HepG2 (cell line): ENCODE results near the gene BSN. TPM values are rescaled to one million over a fixed set of nuclear protein-coding genes. Genes with fewer than 3 reads are reported as not detected.

Experiments
- ATAC-seq: fragments of 200-7000 bp; cut with Tn5 transposase; 3 replicates; pipeline ENCODE4 v1.9.1; 2020; ENCODE audit warnings: mild to moderate bottlenecking, moderate library complexity
- BruUV-seq: library from RNA; stranded (reverse); fragments of 400-500 nt; replicated peaks from 2 replicates; lab custom pipeline; 2021; lab: Mats Ljungman, UMichigan
- CTCF ChIA-PET: fragments of 300-600 bp; formaldehyde crosslinking; extraction: SDS; loops from one replicate; lab custom pipeline; 2021; ENCODE audit warnings: low total read pairs, inconsistent platforms, low intra/inter-chr PET ratio; lab: Yijun Ruan, JAX
- POLR2A ChIA-PET: fragments of 350-600 bp; sonication (Branson Sonifier 250); formaldehyde crosslinking; loops from one replicate; lab custom pipeline; 2020; ENCODE audit warnings: antibody characterized with exemption, inconsistent platforms; lab: Yijun Ruan, JAX
- DNase-seq: peaks from one replicate; pipeline ENCODE4 v3.0.0-alpha.2; 2015; ENCODE audit warnings: low spot score
- FAIRE-seq: peaks from 3 replicates; lab custom pipeline; 2011; peaks lifted over from hg19 to GRCh38; lab: Jason Lieb, UNC
- H2AFZ ChIP-seq: one replicate; pipeline ENCODE4 v1.6.1; 2011; ENCODE audit warnings: low read length, inconsistent platforms
- H3K27ac ChIP-seq: fragments of 300-600 bp; 3 replicates; pipeline ENCODE4 v1.8.0; 2011; ENCODE audit warnings: mixed run types, mild to moderate bottlenecking, mixed read lengths, low read length, inconsistent platforms; ENCODE audit not compliant: insufficient read depth; ENCODE audit errors: extremely low read length
- H3K27me3 ChIP-seq, 2 experiments: fragments of 200-600 bp in 1 of 2; 2 replicates in 1 of 2; 3 replicates in 1 of 2; pipeline versions ENCODE4 v1.6.0 to v1.8.0; 2011; ENCODE audit warnings: low read length in 2 of 2, mild to moderate bottlenecking in 2 of 2, moderate library complexity in 2 of 2, inconsistent platforms in 1 of 2; ENCODE audit not compliant: insufficient read depth in 2 of 2, control insufficient read depth in 1 of 2
- H3K36me3 ChIP-seq, 2 experiments: fragments of 200-600 bp in 1 of 2; replicated peaks in 1 of 2; 2 replicates in 1 of 2; 3 replicates in 1 of 2; pipeline versions ENCODE4 v1.5.1 to v1.8.0; 2011; ENCODE audit warnings: low read length in 2 of 2, inconsistent platforms in 1 of 2; ENCODE audit not compliant: insufficient read depth in 2 of 2, control insufficient read depth in 1 of 2
- H3K4me1 ChIP-seq: 2 replicates; pipeline ENCODE4 v1.5.1; 2012; ENCODE audit warnings: low read length, inconsistent platforms; ENCODE audit not compliant: insufficient read depth
- H3K4me2 ChIP-seq: 2 replicates; pipeline ENCODE4 v1.6.0; 2011; ENCODE audit warnings: low read depth, low read length, inconsistent platforms
- H3K4me3 ChIP-seq, 3 experiments: fragments of 200-600 bp in 1 of 3; sonication (generic), shearing (Covaris generic) in 1 of 3; replicated peaks in 1 of 3; 2 replicates each; pipeline ENCODE4 v1.5.1; 2011 to 2016; ENCODE audit warnings: low read length in 3 of 3, inconsistent platforms in 2 of 3, low read depth in 2 of 3, mild to moderate bottlenecking in 2 of 3, control low read depth in 1 of 3, mixed read lengths in 1 of 3; ENCODE audit not compliant: insufficient read depth in 1 of 3
- H3K79me2 ChIP-seq: one replicate; pipeline ENCODE4 v1.6.1; 2011; ENCODE audit warnings: low read length, inconsistent platforms; ENCODE audit not compliant: insufficient read depth
- H3K9ac ChIP-seq: 2 replicates; pipeline ENCODE4 v1.6.0; 2011; ENCODE audit warnings: mild to moderate bottlenecking, low read depth, low read length, inconsistent platforms; ENCODE audit not compliant: insufficient read depth
- H3K9me3 ChIP-seq: 2 replicates; pipeline ENCODE4 v1.5.1; 2012; ENCODE audit warnings: mild to moderate bottlenecking, low read length
- H4K20me1 ChIP-seq: 2 replicates; pipeline ENCODE4 v1.6.0; 2011; ENCODE audit warnings: inconsistent platforms, mild to moderate bottlenecking, low read length, moderate library complexity; ENCODE audit not compliant: insufficient read depth
- AKNA ChIP-seq: sonication (generic); formaldehyde crosslinking; IDR thresholded peaks from 2 replicates; pipeline ENCODE4 v1.4.0; 2020; ENCODE audit warnings: missing genetic modification reagents, borderline replicate concordance
- BCL6 ChIP-seq: IDR thresholded peaks from 2 replicates; pipeline ENCODE4 v1.6.1; 2016; ENCODE audit warnings: missing genetic modification reagents, missing compliant biosample characterization
- ZNF276 ChIP-seq: sonication (generic); formaldehyde crosslinking; IDR thresholded peaks from 2 replicates; pipeline ENCODE4 v1.4.0; 2020; ENCODE audit warnings: mild to moderate bottlenecking, low read depth, missing genetic modification reagents
- ZNF780A ChIP-seq: sonication (generic); formaldehyde crosslinking; IDR thresholded peaks from 2 replicates; pipeline ENCODE4 v1.8.0; 2022; ENCODE audit warnings: mild to moderate bottlenecking, missing genetic modification reagents, moderate library complexity
- WGBS: methylation state at CpG from one replicate; pipeline ENCODE4 v1.1.6; 2017; ENCODE audit warnings: low lambda C conversion rate; 5-methylcytosine and 5-hydroxymethylcytosine counted together
- in situ Hi-C: cut with HindIII; loops from 2 replicates; pipeline ENCODE4 v1.10.0; 2017; ENCODE audit warnings: low pct_unique_long_range_greater_than_20kb; ENCODE audit not compliant: extremely low pct_ligation_motif_present
- intact Hi-C: fragments of 100-400 bp; cut with micrococcal nuclease; formaldehyde crosslinking; loops from one replicate; pipeline ENCODE4 v1.10.0; 2022; ENCODE audit not compliant: unreplicated experiment
- polyA plus RNA-seq, 8 experiments: library from polyadenylated mRNA; depleted of rRNA in 3 of 8; stranded (reverse) in 7 of 8; unstranded in 1 of 8; fragments of >200 nt; fragmentation: Illumina TruSeq in 4 of 8; extraction: Trizol in 4 of 8; gene quantifications; 2 replicates each; pipeline versions ENCODE4 v1.2.1 to v1.2.3, GENCODE V29; 2011 to 2016; ENCODE audit warnings: low read depth in 4 of 8, missing spikeins in 1 of 8, mixed read lengths in 1 of 8; ENCODE audit not compliant: insufficient read depth in 1 of 8
- total RNA-seq, 5 experiments: library from RNA; depleted of rRNA; stranded (reverse); fragments of >200 nt; fragmentation: Illumina TruSeq; extraction: Trizol; gene quantifications; 2 replicates each; pipeline ENCODE4 v1.2.3, GENCODE V29; 2016; ENCODE audit warnings: low read depth in 1 of 5
- TF ChIP-seq, protein P1 (sequence below): sonication (generic); formaldehyde crosslinking; IDR thresholded peaks from 2 replicates; pipeline ENCODE4 v1.4.0; 2020; ENCODE audit warnings: missing genetic modification reagents, borderline replicate concordance

BSN gene
- total and polyA plus RNA-seq, 2 of the 13 experiments (the other 11 are each of a cell fraction or from before 2014, with no cell fraction given): 0.42 to 0.86 TPM

- no peak overlapping the region for H3K4me3 ChIP-seq
- H3K79me2 ChIP-seq: no peaks in the 10 kb centered on the region
- CTCF ChIA-PET: no interaction called here
Measured at GRCh38 chr3:49601358-49602048, 47.2 kb downstream of the BSN start.

More at GRCh38 chr3:49601358-49602048, 47.2 kb downstream of the BSN start:
- intact Hi-C loops (no loop called here), in situ Hi-C loops (no loop called here)
- no peak for ATAC-seq
- WGBS: 76% methylated on average over 4 of the region's 5 CpGs
- Histone ChIP-seq H3K27me3 (no peaks in the 10 kb centered on the region), H3K36me3 (no peaks in the 10 kb centered on the region), H3K9me3 (no peaks in the 10 kb centered on the region), H4K20me1 (no peaks in the 10 kb centered on the region), H3K4me1 (no peaks in the 10 kb centered on the region), H3K4me2 (no peak overlapping the region), H3K27ac (no peak overlapping the region), H3K9ac (no peak overlapping the region), H2AFZ (no peak overlapping the region)
- no peak for TF ChIP-seq ZNF780A (CRISPR knock-in tag)
- no peak for TF ChIP-seq BCL6 (CRISPR knock-in tag)
- TF ChIP-seq, protein P1, sequence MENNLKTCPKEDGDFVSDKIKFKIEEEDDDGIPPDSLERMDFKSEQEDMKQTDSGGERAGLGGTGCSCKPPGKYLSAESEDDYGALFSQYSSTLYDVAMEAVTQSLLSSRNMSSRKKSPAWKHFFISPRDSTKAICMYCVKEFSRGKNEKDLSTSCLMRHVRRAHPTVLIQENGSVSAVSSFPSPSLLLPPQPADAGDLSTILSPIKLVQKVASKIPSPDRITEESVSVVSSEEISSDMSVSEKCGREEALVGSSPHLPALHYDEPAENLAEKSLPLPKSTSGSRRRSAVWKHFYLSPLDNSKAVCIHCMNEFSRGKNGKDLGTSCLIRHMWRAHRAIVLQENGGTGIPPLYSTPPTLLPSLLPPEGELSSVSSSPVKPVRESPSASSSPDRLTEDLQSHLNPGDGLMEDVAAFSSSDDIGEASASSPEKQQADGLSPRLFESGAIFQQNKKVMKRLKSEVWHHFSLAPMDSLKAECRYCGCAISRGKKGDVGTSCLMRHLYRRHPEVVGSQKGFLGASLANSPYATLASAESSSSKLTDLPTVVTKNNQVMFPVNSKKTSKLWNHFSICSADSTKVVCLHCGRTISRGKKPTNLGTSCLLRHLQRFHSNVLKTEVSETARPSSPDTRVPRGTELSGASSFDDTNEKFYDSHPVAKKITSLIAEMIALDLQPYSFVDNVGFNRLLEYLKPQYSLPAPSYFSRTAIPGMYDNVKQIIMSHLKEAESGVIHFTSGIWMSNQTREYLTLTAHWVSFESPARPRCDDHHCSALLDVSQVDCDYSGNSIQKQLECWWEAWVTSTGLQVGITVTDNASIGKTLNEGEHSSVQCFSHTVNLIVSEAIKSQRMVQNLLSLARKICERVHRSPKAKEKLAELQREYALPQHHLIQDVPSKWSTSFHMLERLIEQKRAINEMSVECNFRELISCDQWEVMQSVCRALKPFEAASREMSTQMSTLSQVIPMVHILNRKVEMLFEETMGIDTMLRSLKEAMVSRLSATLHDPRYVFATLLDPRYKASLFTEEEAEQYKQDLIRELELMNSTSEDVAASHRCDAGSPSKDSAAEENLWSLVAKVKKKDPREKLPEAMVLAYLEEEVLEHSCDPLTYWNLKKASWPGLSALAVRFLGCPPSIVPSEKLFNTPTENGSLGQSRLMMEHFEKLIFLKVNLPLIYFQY: no peak
- TF ChIP-seq ZNF276 (CRISPR knock-in tag): no peak
- no peak for TF ChIP-seq AKNA (CRISPR knock-in tag)
- FAIRE-seq: no peak
- POLR2A ChIA-PET: interaction anchor here (0.7 kb wide), 1 partner anchor 10 kb away, joined by 3 read pairs; no protein-coding TSS in a partner anchor
- DNase-seq: no peak
- no TSS peak for BruUV-seq
